ENCODE results near the gene BMPR1A.
"Not testable (repeated sequence)": the region's sequence is repeated elsewhere in the genome, so short reads cannot be mapped to it uniquely, and the experiment has no call there.

The BMPR1A gene

DNA sequence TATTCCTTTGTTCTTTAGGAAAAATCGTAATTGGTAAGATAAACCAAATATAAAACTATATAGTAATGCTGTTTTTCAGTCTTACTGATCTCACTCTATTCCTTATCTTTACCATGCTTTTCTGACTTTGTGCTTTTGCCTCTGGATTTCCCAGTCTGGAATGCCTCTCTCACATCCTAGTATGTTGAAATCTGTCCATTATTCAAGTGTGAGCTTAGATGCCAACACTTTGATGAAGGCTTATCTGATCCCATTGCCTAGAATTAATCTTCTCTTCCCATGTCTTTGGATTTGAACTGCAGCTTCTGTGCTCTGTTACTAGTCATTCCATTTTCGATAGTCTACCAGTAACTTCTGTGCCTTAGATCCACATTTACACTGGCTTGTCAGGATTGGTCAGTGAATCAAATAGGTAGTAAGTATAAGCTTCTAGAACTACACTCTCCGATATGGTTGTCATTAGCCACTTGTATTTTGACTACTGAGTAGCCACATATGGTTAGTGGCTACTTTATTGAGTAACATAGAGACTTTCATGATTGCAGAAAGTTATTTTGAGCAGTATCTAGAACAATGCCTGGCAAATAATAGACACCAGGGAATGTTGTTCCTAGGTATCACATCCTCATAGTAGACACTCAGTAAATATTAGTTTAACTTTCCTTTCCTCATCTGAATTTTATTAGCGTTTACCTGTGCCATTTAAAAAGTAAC, 92.9 kb downstream of the BMPR1A start:
- TF ChIP-seq, protein P1, sequence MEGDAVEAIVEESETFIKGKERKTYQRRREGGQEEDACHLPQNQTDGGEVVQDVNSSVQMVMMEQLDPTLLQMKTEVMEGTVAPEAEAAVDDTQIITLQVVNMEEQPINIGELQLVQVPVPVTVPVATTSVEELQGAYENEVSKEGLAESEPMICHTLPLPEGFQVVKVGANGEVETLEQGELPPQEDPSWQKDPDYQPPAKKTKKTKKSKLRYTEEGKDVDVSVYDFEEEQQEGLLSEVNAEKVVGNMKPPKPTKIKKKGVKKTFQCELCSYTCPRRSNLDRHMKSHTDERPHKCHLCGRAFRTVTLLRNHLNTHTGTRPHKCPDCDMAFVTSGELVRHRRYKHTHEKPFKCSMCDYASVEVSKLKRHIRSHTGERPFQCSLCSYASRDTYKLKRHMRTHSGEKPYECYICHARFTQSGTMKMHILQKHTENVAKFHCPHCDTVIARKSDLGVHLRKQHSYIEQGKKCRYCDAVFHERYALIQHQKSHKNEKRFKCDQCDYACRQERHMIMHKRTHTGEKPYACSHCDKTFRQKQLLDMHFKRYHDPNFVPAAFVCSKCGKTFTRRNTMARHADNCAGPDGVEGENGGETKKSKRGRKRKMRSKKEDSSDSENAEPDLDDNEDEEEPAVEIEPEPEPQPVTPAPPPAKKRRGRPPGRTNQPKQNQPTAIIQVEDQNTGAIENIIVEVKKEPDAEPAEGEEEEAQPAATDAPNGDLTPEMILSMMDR (IDR thresholded peaks at IDR 0.05; ENCODE audit: low read depth, low read length, missing control alignments), result no peak
- H3K4me3 ChIP-seq (replicated peaks; ENCODE audit: low read depth, low read length), result no peak overlapping the region

DNA sequence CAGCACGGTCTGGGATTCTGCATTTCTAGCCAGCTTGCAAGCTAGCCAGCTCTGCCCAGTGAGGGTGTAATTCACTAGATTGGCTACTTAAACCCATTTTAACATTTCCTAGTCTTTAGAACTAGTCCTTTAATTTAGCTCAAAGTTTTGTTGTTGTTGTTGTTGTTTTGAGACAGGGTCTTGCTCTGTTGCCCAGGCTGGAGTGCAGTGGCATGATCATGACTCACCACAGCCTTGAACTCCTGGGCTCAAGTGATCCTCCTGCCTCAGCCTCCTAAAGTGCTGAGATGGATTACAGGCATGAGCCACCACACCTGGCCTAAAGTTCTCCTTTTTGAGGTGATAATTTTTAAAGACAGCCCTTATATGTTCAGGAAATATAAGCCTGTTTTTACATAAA, 94.1 kb downstream of the BMPR1A start:
- TF ChIP-seq, protein P1 (IDR thresholded peaks at IDR 0.05; ENCODE audit: low read depth, low read length, missing control alignments), result no peak
- DNase-seq (ENCODE audit: extremely low read depth, low read depth), result no peak
- no peak overlapping the region for H3K4me3 ChIP-seq (replicated peaks; ENCODE audit: low read depth, low read length)

More for the DNA sequence above, 92.9 kb downstream of the BMPR1A start:
- DNase-seq (ENCODE audit: extremely low read depth, low read depth), result no peak

DNA sequence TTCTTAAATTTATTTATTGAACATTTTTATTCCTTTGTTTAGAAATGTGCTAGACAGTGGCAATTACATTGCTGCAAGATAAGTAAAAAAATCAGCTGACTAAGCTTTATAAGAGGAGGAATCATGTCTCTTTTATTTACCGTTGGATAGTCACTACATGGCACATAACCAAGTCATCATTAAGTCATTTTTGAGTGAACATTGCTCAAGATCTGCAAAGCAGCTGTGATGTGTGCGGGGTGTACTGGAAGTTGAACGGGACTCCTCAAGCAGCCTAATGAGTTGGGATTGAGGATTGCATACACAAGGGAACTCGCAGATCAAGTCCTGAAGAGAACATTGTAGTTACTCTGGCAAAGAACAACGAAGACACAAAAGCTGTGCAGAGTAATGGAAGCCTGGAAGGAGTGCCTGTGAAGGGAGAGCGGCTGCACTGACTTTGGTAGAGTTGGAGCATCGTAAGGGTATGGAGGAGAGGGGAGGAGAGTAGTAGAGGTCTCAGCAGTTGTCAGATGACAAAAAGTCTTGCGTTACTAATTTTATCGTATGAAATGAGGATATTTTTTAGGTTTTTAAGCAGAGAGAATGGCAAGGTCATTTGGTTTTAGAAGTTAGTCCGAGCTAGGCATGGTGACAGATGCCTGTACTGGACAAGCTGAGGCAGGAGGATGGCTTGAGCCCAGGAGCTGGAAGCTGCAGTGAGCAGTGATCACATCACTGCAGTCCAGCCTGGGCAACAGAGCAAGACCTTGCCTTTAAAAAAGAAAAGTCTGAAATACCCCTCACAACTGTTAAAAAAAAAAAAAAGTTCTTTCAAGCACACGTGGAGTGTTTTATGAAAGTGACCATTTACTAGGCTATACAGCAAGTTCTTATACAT, 95.1 kb downstream of the BMPR1A start:
- DNase-seq (ENCODE audit: extremely low read depth, low read depth), result no peak
- TF ChIP-seq, protein P1 (IDR thresholded peaks at IDR 0.05; ENCODE audit: low read depth, low read length, missing control alignments), result no peak
- no peak overlapping the region for H3K4me3 ChIP-seq (replicated peaks; ENCODE audit: low read depth, low read length)

DNA sequence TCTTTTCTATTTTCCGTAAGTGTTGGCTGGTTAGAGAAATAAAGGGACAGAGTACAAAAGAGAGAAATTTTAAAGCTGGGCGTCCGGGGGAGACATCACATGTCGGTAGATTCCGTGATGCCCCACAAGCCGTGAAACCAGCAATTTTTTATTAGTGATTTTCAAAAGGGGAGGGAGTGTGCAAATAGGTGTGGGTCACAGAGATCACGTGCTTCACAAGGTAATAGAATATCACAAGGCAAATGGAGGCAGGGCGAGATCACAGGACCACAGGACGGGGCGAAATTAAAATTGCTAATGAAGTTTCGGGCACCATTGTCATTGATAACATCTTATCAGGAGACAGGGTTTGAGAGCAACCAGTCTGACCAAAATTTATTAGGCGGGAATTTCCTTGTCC, 97.2 kb downstream of the BMPR1A start:
- DNase-seq (ENCODE audit: extremely low read depth, low read depth); H3K4me3 ChIP-seq (replicated peaks; ENCODE audit: low read depth, low read length): not testable (repeated sequence)

DNA sequence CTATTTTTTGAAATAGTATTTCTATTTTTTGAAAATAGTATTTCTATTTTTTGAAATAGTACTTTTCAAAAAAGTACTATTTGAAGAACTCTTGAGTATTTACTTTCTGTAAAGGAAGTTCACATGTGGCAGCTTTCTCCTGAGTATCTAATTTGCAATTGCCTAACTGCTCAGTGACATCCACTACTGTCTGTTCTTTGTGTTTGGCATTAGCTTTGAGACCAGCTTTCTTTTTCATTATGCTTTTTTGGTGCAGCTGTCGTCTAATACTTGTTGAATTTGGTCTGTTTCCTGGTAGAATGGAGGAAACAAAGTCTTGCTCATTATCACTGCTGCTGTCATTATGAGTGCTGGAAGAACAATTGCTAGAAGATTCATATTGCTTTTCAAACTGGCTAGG, 99.1 kb downstream of the BMPR1A start:
- no peak for DNase-seq (ENCODE audit: extremely low read depth, low read depth)
- TF ChIP-seq, protein P1 (IDR thresholded peaks at IDR 0.05; ENCODE audit: low read depth, low read length, missing control alignments), result no peak

DNA sequence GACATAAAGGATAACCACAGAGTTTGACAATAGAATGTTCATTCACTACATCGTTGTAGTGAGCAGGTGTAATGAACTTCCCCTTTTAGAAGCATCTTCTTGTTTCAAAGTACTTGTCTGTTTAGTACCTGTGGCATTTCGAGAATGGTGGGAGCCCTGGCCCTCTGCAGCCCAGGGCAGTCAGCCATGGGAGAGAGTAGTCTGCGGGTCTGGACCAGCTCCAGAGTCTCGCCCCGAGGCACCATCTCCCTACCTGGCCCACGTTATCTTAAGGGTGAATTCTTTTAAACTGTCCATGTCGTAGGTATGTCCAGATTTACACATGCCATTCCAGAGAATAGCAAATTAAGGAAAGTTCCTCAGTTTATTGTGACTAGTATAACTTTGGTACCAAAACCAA, 99.7 kb downstream of the BMPR1A start:
- no peak overlapping the region for H3K4me3 ChIP-seq (replicated peaks; ENCODE audit: low read depth, low read length)
- TF ChIP-seq, protein P1 (IDR thresholded peaks at IDR 0.05; ENCODE audit: low read depth, low read length, missing control alignments), result no peak
- DNase-seq (ENCODE audit: extremely low read depth, low read depth), result no peak

More for the DNA sequence above, 99.1 kb downstream of the BMPR1A start:
- H3K4me3 ChIP-seq (replicated peaks; ENCODE audit: low read depth, low read length), result no peak overlapping the region

DNA sequence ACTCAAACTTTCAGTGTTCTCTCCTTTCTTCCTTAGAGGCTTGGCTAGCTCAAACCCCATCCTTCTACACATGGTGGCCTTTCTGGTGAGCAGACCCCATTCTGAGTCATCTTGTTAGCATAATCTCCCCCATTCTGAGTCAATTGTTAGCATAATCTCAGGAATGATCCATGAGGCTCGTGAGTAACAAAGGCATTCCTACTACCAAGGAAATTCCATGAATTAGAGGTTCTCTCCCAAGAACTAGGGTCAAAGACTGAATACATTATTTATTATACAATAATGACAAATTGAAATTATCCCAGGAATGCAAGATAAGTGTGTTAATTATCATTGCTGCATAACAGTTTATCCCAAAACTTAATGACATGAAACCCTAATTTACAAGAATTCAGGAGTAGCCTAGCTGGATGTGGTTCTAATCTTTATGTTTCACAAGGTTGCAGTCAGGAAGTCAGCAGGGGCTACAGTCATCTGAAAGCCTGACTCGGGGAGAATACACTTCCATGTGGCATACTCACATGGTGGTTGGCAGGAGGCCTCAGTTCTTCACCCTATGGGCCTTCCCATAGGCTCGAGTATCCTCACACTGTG, 100.8 kb downstream of the BMPR1A start:
- TF ChIP-seq, protein P1 (IDR thresholded peaks at IDR 0.05; ENCODE audit: low read depth, low read length, missing control alignments), result no peak
- DNase-seq (ENCODE audit: extremely low read depth, low read depth), result no peak
- no peak overlapping the region for H3K4me3 ChIP-seq (replicated peaks; ENCODE audit: low read depth, low read length)
